GM21619 (cell line): ENCODE measurements around the gene ATG9A.
A peak's percentile ranks its signal among the peaks of the same experiment; 100 is the strongest.

Experiments used
- ATAC-seq: cut with Tn5 transposase; IDR thresholded peaks from one replicate; pipeline ENCODE4 v1.9.1; 2021; ENCODE audit not compliant: unreplicated experiment

Gene ATG9A

GRCh38 chr2:219178377-219179175, 50.9 kb downstream of the ATG9A start:
- peak; percentile 17 for ATAC-seq

GRCh38 chr2:219177552-219178376, 51.7 kb downstream of the ATG9A start, which contains the start of gene RETREG2:
Gene RETREG2 (plus strand): TSS chr2:219178275. CDS start chr2:219178353, 78 bp downstream.
- peak; percentile 40 for ATAC-seq

GRCh38 chr2:219176818-219177551, 52.5 kb downstream of the ATG9A start, which contains the start of gene CNPPD1:
Gene CNPPD1 (minus strand): TSS chr2:219176925. CDS start chr2:219176828, 97 bp downstream.
- ATAC-seq = peak; percentile 67

- ATAC-seq = peak; percentile 21
Measured at GRCh38 chr2:219175928-219176817, 53.3 kb downstream of the ATG9A start.

GRCh38 chr2:219175486-219175885, 54.0 kb downstream of the ATG9A start:
- no peak for ATAC-seq

- no peak for ATAC-seq
Measured at GRCh38 chr2:219174801-219175200, 54.6 kb downstream of the ATG9A start.

- ATAC-seq = no peak
Measured at GRCh38 chr2:219174146-219174545, 55.3 kb downstream of the ATG9A start.

GRCh38 chr2:219173176-219173575, 56.3 kb downstream of the ATG9A start:
- ATAC-seq = no peak

- no peak for ATAC-seq
Measured at GRCh38 chr2:219172231-219173154, 56.9 kb downstream of the ATG9A start.

GRCh38 chr2:219171231-219171651, 58.2 kb downstream of the ATG9A start:
- ATAC-seq = no peak

- no peak for ATAC-seq
Measured at GRCh38 chr2:219169930-219170654, 59.3 kb downstream of the ATG9A start, which contains the start of gene SLC23A3. Gene SLC23A3 (minus strand): TSS chr2:219170029. CDS start chr2:219169984, 45 bp downstream.
